ENCODE data around the gene MEIOB.
A peak's percentile ranks its signal among the peaks of the same experiment; 100 is the strongest.

The MEIOB gene

GRCh38 chr16:1816396-1817275 lies 55.3 kb downstream of the MEIOB start:
- in situ Hi-C loops (cut with MboI; ENCODE audit: low sequenced_read_pairs, unreplicated experiment), result no loop called here

GRCh38 chr16:1815461-1815860 lies 56.5 kb downstream of the MEIOB start:
- in situ Hi-C loops (cut with MboI; ENCODE audit: low sequenced_read_pairs, unreplicated experiment), result no loop called here
- no peak for TF ChIP-seq CTCF (IDR thresholded peaks at IDR 0.05; ENCODE audit: borderline replicate concordance, control extremely low read depth, extremely low read depth, insufficient read depth, missing control alignments)
- no peak for DNase-seq (ENCODE audit: low spot score)

More at GRCh38 chr16:1816396-1817275, 55.3 kb downstream of the MEIOB start:
- no peak for TF ChIP-seq CTCF (IDR thresholded peaks at IDR 0.05; ENCODE audit: borderline replicate concordance, control extremely low read depth, extremely low read depth, insufficient read depth, missing control alignments)
- DNase-seq (ENCODE audit: low spot score), result no peak

- peak; percentile 22 for TF ChIP-seq CTCF (IDR thresholded peaks at IDR 0.05; ENCODE audit: borderline replicate concordance, control extremely low read depth, extremely low read depth, insufficient read depth, missing control alignments)
- in situ Hi-C loops (cut with MboI; ENCODE audit: low sequenced_read_pairs, unreplicated experiment), result no loop called here
- peak; percentile 59 for DNase-seq (ENCODE audit: low spot score)
Observed at GRCh38 chr16:1812732-1813163, 59.2 kb downstream of the MEIOB start.

- DNase-seq (ENCODE audit: low spot score), result no peak
- in situ Hi-C loops (cut with MboI; ENCODE audit: low sequenced_read_pairs, unreplicated experiment), result no loop called here
- no peak for TF ChIP-seq CTCF (IDR thresholded peaks at IDR 0.05; ENCODE audit: borderline replicate concordance, control extremely low read depth, extremely low read depth, insufficient read depth, missing control alignments)
Observed at GRCh38 chr16:1810536-1810935, 61.4 kb downstream of the MEIOB start.

- DNase-seq (ENCODE audit: low spot score), result no peak
- TF ChIP-seq CTCF (IDR thresholded peaks at IDR 0.05; ENCODE audit: borderline replicate concordance, control extremely low read depth, extremely low read depth, insufficient read depth, missing control alignments), result no peak
- in situ Hi-C loops (cut with MboI; ENCODE audit: low sequenced_read_pairs, unreplicated experiment), result no loop called here
Observed at GRCh38 chr16:1810106-1810505, 61.9 kb downstream of the MEIOB start.

GRCh38 chr16:1809281-1809801 lies 62.6 kb downstream of the MEIOB start:
- in situ Hi-C loops (cut with MboI; ENCODE audit: low sequenced_read_pairs, unreplicated experiment), result no loop called here
- no peak for DNase-seq (ENCODE audit: low spot score)
- TF ChIP-seq CTCF (IDR thresholded peaks at IDR 0.05; ENCODE audit: borderline replicate concordance, control extremely low read depth, extremely low read depth, insufficient read depth, missing control alignments), result no peak

Measured in GM13976 (cell line).